K562 (cell line): Measurements from ENCODE around the gene IPO9. TPM values are rescaled to one million over a fixed set of nuclear protein-coding genes. Genes with fewer than 3 reads are reported as not detected.

ENCODE experiments used
- ELK1 ChIP-seq: sonication (generic); formaldehyde crosslinking; IDR thresholded peaks from 2 replicates; pipeline ENCODE4 v1.8.1; 2022; ENCODE audit warnings: missing genetic modification reagents
- FOSL1 ChIP-seq: fragments of 200-800 bp; sonication (Bioruptor generic); conservative IDR thresholded peaks from 2 replicates; pipeline ENCODE4 v1.6.1; 2016; ENCODE audit warnings: missing genetic modification characterization, missing compliant biosample characterization
- POLR2AphosphoS2 ChIP-seq: IDR thresholded peaks from 2 replicates; pipeline ENCODE4 v1.6.1; 2012; ENCODE audit warnings: low read length, improper control_type of control experiment
- PREB ChIP-seq: sonication (generic); formaldehyde crosslinking; IDR thresholded peaks from 2 replicates; pipeline ENCODE4 v1.8.1; 2023; ENCODE audit warnings: mild to moderate bottlenecking, missing genetic modification reagents
- RAD51 ChIP-seq: fragments of 450-650 bp; IDR thresholded peaks from 2 replicates; pipeline ENCODE4 v1.7.1; 2016; ENCODE audit warnings: low read depth, mild to moderate bottlenecking, borderline replicate concordance
- RBM14 ChIP-seq: fragments of 200-400 bp; formaldehyde crosslinking; IDR thresholded peaks from 2 replicates; pipeline ENCODE4 v1.6.1; 2018; ENCODE audit warnings: low read depth, mild to moderate bottlenecking, low read length, moderate library complexity, borderline replicate concordance; ENCODE audit not compliant: insufficient read depth
- SRSF1 ChIP-seq: fragments of 200-400 bp; formaldehyde crosslinking; IDR thresholded peaks from 2 replicates; pipeline ENCODE4 v1.6.1; 2017; ENCODE audit warnings: mild to moderate bottlenecking, low read depth, low read length, moderate library complexity
- TCFL5 ChIP-seq: fragments of 250-450 bp; sonication (Bioruptor Pico); conservative IDR thresholded peaks from 2 replicates; pipeline ENCODE4 v1.6.1; 2021; ENCODE audit warnings: mild to moderate bottlenecking, moderate library complexity, matching md5 sums
- ZBTB11 ChIP-seq, 3 experiments: fragments of 200-800 bp in 1 of 3; fragments of 250-450 bp in 1 of 3; fragments of 450-650 bp in 1 of 3; sonication (Bioruptor Pico) in 1 of 3; sonication (Bioruptor generic) in 1 of 3; formaldehyde crosslinking in 1 of 3; IDR thresholded peaks; 2 replicates each; pipeline versions ENCODE4 v1.6.1 to v1.8.0; 2016 to 2022; ENCODE audit warnings: mild to moderate bottlenecking in 2 of 3, missing genetic modification characterization in 2 of 3, missing compliant biosample characterization in 1 of 3, moderate library complexity in 1 of 3
- ZBTB17 ChIP-seq: fragments of 450-650 bp; formaldehyde crosslinking; IDR thresholded peaks from 2 replicates; pipeline ENCODE4 v1.4.0; 2020; ENCODE audit warnings: mild to moderate bottlenecking
- ZNF398 ChIP-seq: fragments of 250-450 bp; sonication (Bioruptor Pico); IDR thresholded peaks from 2 replicates; pipeline ENCODE4 v1.8.0; 2021; ENCODE audit warnings: moderate library complexity, mild to moderate bottlenecking, inconsistent platforms
- ZNF41 ChIP-seq: fragments of 250-450 bp; sonication (Bioruptor Pico); conservative IDR thresholded peaks from 2 replicates; pipeline ENCODE4 v1.4.0; 2020; ENCODE audit warnings: mild to moderate bottlenecking
- ZNF445 ChIP-seq: fragments of 250-450 bp; sonication (Bioruptor Pico); IDR thresholded peaks from 2 replicates; pipeline ENCODE4 v1.4.0; 2020; ENCODE audit warnings: low read depth, mild to moderate bottlenecking, moderate library complexity
- polyA plus RNA-seq, 8 experiments: library from polyadenylated mRNA; depleted of rRNA in 4 of 8; stranded (reverse) in 5 of 8; unstranded in 3 of 8; fragments of >200 nt; fragmentation: Nextera tagmentation in 2 of 8; fragmentation: Illumina TruSeq in 1 of 8; extraction: Ambion mirVana in 2 of 8; extraction: Trizol in 1 of 8; gene quantifications; 2 replicates each; pipeline versions ENCODE4 v1.2.1 to v1.2.3, GENCODE V29; 2011 to 2014; ENCODE audit warnings: inconsistent platforms in 1 of 8, missing spikeins in 1 of 8
- total RNA-seq, 7 experiments: library from RNA; depleted of rRNA in 6 of 7; stranded (reverse); fragments of >200 nt in 6 of 7; fragmentation: Illumina TruSeq in 2 of 7; extraction: Trizol in 2 of 7; gene quantifications; 2 replicates each; pipeline versions ENCODE4 v1.2.1 to v1.2.3, GENCODE V29; 2011 to 2021; ENCODE audit warnings: low replicate concordance in 1 of 7

Gene IPO9
- total and polyA plus RNA-seq, 9 of the 15 experiments (the other 6 are each of a cell fraction or from before 2014, with no cell fraction given): 27.9 to 78.6 (median 43.9) TPM

- peak in 1 of 3 experiments; percentile 42; a peak in 1 of 6 replicates for TF ChIP-seq ZBTB11 (CRISPR knock-in tag; IDR thresholded peaks at IDR 0.05)
- TF ChIP-seq ZNF445 (CRISPR knock-in tag): peak; percentile 56; the same call in 1 of the 2 replicates
- no peak for TF ChIP-seq SRSF1
- no peak for TF ChIP-seq RAD51
- TF ChIP-seq TCFL5: no peak
- TF ChIP-seq FOSL1 (tag): peak; percentile 86
- TF ChIP-seq ELK1 (CRISPR knock-in tag): no peak
- no peak for TF ChIP-seq RBM14
- TF ChIP-seq ZBTB17 (CRISPR knock-in tag): no peak
- TF ChIP-seq ZNF41 (CRISPR knock-in tag): no peak
- TF ChIP-seq POLR2AphosphoS2: no peak
- TF ChIP-seq PREB (CRISPR knock-in tag): no peak
- TF ChIP-seq ZNF398 (CRISPR knock-in tag): no peak
Observed at GRCh38 chr1:201917362-201918033, 88.5 kb downstream of the IPO9 start (continued).
